Loucy (cell line): ENCODE results near the gene SULT2B1.

Source experiments
- H2AFZ ChIP-seq: fragments of 200-600 bp; sonication (generic); 2 replicates; pipeline ENCODE4 v1.6.0; 2016; ENCODE audit warnings: antibody characterized with exemption, mild to moderate bottlenecking, low read length, moderate library complexity
- H3F3A ChIP-seq: fragments of 200-600 bp; 2 replicates; pipeline ENCODE4 v1.6.0; 2016; ENCODE audit warnings: antibody characterized with exemption, low read depth, mild to moderate bottlenecking
- H3K27me3 ChIP-seq: fragments of 200-600 bp; sonication (generic); 2 replicates; pipeline ENCODE4 v1.6.1; 2014; ENCODE audit warnings: low read length, mild to moderate bottlenecking; ENCODE audit not compliant: insufficient read depth, poor library complexity, severe bottlenecking
- H3K36me3 ChIP-seq: fragments of 200-600 bp; sonication (generic); 2 replicates; pipeline ENCODE4 v1.6.1; 2016; ENCODE audit warnings: low read length; ENCODE audit not compliant: insufficient read depth
- H3K4me1 ChIP-seq: fragments of 200-600 bp; sonication (generic); 2 replicates; pipeline ENCODE4 v1.5.1; 2014; ENCODE audit warnings: low read length, mild to moderate bottlenecking; ENCODE audit not compliant: insufficient read depth, poor library complexity, severe bottlenecking
- H3K4me2 ChIP-seq: fragments of 200-600 bp; sonication (generic); 2 replicates; pipeline ENCODE4 v1.6.0; 2014; ENCODE audit warnings: antibody characterized with exemption, low read length, low read depth, mild to moderate bottlenecking; ENCODE audit not compliant: poor library complexity, severe bottlenecking
- H3K4me3 ChIP-seq: fragments of 200-600 bp; sonication (generic); 2 replicates; pipeline ENCODE4 v1.5.1; 2014; ENCODE audit warnings: low read length, mild to moderate bottlenecking, mixed read lengths; ENCODE audit not compliant: poor library complexity, severe bottlenecking
- H3K79me2 ChIP-seq: fragments of 200-600 bp; sonication (generic); 2 replicates; pipeline ENCODE4 v1.6.1; 2014; ENCODE audit warnings: low read length; ENCODE audit not compliant: insufficient read depth
- H3K9ac ChIP-seq: fragments of 200-600 bp; sonication (generic); 2 replicates; pipeline ENCODE4 v1.6.0; 2014; ENCODE audit warnings: mild to moderate bottlenecking, low read depth, low read length, moderate library complexity; ENCODE audit not compliant: poor library complexity, severe bottlenecking
- H3K9me2 ChIP-seq: fragments of 200-600 bp; sonication (generic); replicated peaks from 2 replicates; pipeline ENCODE4 v1.6.1; 2016; ENCODE audit warnings: low read depth, low read length, mixed read lengths
- H3K9me3 ChIP-seq: fragments of 200-600 bp; sonication (generic); 2 replicates; pipeline ENCODE4 v1.6.1; 2014; ENCODE audit warnings: mild to moderate bottlenecking, antibody characterized with exemption, low read length, low read depth; ENCODE audit not compliant: insufficient read depth
- H4K20me1 ChIP-seq: fragments of 200-600 bp; sonication (generic); 2 replicates; pipeline ENCODE4 v1.6.0; 2014; ENCODE audit warnings: antibody characterized with exemption, low read length, mild to moderate bottlenecking; ENCODE audit not compliant: insufficient read depth, poor library complexity, severe bottlenecking
- EZH2phosphoT487 ChIP-seq: fragments of 200-600 bp; IDR thresholded peaks from 2 replicates; pipeline ENCODE4 v1.6.1; 2018; ENCODE audit warnings: antibody characterized with exemption, mild to moderate bottlenecking, moderate library complexity, borderline replicate concordance
- TF ChIP-seq, protein P1 (sequence below): fragments of 200-600 bp; sonication (generic); conservative IDR thresholded peaks from 2 replicates; pipeline ENCODE4 v1.5.1; 2014; ENCODE audit warnings: mild to moderate bottlenecking, antibody characterized with exemption, low read length

The SULT2B1 gene

DNA sequence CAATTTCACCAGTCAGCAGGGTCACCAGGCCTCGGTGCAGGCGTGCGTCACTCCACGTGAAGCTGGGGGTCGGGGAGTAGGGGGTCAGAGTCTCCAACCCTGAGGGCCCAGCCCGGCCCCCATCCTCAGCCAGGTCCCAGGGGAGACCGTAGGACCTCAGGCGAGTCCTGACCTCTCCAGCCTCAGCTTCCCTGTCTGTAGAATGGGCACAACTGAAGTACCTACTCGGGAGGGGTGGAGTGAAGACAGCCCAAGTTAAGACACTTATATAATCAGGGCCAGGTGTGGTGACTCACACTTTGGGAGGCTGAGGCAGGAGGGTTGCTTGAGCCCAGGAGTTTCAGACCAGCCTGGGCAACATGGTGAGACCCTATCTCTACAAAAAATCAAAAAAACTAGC is 51.9 kb downstream of the SULT2B1 start:
- no peaks in the 10 kb centered on the region for H3F3A ChIP-seq
- H3K9me3 ChIP-seq = no peaks in the 10 kb centered on the region
- no peak overlapping the region for H3K9ac ChIP-seq
- no peaks in the 10 kb centered on the region for H3K27me3 ChIP-seq
- H3K4me2 ChIP-seq = no peak overlapping the region
- H3K4me3 ChIP-seq = no peak overlapping the region
- H2AFZ ChIP-seq = no peak overlapping the region
- H3K79me2 ChIP-seq = no peaks in the 10 kb centered on the region
- H3K9me2 ChIP-seq = no peaks in the 10 kb centered on the region
- no peaks in the 10 kb centered on the region for H3K4me1 ChIP-seq
- H3K36me3 ChIP-seq = no peaks in the 10 kb centered on the region
- no peak for TF ChIP-seq EZH2phosphoT487
- TF ChIP-seq, protein P1, sequence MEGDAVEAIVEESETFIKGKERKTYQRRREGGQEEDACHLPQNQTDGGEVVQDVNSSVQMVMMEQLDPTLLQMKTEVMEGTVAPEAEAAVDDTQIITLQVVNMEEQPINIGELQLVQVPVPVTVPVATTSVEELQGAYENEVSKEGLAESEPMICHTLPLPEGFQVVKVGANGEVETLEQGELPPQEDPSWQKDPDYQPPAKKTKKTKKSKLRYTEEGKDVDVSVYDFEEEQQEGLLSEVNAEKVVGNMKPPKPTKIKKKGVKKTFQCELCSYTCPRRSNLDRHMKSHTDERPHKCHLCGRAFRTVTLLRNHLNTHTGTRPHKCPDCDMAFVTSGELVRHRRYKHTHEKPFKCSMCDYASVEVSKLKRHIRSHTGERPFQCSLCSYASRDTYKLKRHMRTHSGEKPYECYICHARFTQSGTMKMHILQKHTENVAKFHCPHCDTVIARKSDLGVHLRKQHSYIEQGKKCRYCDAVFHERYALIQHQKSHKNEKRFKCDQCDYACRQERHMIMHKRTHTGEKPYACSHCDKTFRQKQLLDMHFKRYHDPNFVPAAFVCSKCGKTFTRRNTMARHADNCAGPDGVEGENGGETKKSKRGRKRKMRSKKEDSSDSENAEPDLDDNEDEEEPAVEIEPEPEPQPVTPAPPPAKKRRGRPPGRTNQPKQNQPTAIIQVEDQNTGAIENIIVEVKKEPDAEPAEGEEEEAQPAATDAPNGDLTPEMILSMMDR = no peak
- no peaks in the 10 kb centered on the region for H4K20me1 ChIP-seq

DNA sequence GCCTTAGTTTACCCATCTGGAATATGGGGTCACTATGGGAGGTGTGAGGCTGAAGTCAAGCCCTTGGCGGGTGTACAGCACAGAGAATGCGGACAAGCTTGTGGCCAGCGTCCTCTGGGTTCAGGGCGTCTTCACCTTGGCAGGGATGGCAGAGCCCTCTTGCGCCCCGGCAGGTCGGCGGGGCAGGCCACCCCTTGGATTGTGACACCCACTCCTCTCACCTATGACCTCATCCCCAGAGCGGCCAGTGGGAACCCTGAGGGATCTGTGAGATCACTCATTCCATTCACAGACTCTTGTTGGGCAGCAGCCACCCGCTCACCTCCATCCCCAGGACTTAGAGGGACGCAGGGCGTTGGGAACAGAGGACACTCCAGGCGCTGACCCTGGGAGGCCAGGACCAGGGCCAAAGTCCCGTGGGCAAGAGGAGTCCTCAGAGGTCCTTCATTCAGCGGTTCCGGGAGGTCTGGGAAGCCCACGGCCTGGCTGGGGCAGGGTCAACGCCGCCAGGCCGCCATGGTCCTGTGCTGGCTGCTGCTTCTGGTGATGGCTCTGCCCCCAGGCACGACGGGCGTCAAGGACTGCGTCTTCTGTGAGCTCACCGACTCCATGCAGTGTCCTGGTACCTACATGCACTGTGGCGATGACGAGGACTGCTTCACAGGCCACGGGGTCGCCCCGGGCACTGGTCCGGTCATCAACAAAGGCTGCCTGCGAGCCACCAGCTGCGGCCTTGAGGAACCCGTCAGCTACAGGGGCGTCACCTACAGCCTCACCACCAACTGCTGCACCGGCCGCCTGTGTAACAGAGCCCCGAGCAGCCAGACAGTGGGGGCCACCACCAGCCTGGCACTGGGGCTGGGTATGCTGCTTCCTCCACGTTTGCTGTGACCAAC is 54.7 kb downstream of the SULT2B1 start, which contains the start of gene SPACA4:
Gene SPACA4, plus strand, starts transcription at position 280 of the 896 bp plus-strand sequence. Its CDS starts 237 bp downstream, at position 517.
- Histone ChIP-seq H3F3A (no peaks in the 10 kb centered on the region), H3K27me3 (no peaks in the 10 kb centered on the region), H2AFZ (no peak within 1 kb of the TSS), H3K9me3 (no peaks in the 10 kb centered on the region), H3K36me3 (no peaks in the 10 kb centered on the region), H3K4me1 (no peaks in the 10 kb centered on the region), H3K4me3 (no peak within 1 kb of the TSS), H3K79me2 (no peaks in the 10 kb centered on the region), H3K4me2 (no peak within 1 kb of the TSS), H4K20me1 (no peaks in the 10 kb centered on the region), H3K9me2 (no peaks in the 10 kb centered on the region), H3K9ac (no peak within 1 kb of the TSS)
- TF ChIP-seq, protein P1 = no peak
- no peak for TF ChIP-seq EZH2phosphoT487

DNA sequence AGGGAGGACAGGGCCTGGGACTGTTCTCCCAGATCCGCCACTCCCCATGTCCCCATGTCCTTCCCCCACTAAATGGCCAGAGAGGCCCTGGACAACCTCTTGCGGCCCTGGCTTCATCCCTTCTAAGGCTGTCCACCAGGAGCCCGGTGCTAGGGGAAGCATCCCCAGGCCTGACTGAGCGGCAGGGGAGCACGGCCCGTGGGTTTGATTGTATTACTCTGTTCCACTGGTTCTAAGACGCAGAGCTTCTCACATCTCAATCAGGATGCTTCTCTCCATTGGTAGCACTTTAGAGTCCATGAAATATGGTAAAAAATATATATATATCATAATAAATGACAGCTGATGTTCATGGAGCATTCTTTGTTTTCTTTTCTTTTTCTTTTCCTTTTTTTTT is 55.4 kb downstream of the SULT2B1 start:
- Histone ChIP-seq H3K4me3 (no peak overlapping the region), H3K36me3 (no peaks in the 10 kb centered on the region), H3K9me2 (no peaks in the 10 kb centered on the region), H3K79me2 (no peaks in the 10 kb centered on the region), H3K9me3 (no peaks in the 10 kb centered on the region), H3K9ac (no peak overlapping the region), H3K4me1 (no peaks in the 10 kb centered on the region), H3K27me3 (no peaks in the 10 kb centered on the region), H2AFZ (no peak overlapping the region), H3F3A (no peaks in the 10 kb centered on the region), H4K20me1 (no peaks in the 10 kb centered on the region), H3K4me2 (no peak overlapping the region)
- no peak for TF ChIP-seq EZH2phosphoT487
- TF ChIP-seq, protein P1 = no peak
